Activated CD8-positive, alpha-beta T cell treated with anti-CD3 and anti-CD28 coated beads for 36 hours (primary cell): ENCODE measurements around the gene DLG5. TPM values are rescaled to one million over a fixed set of nuclear protein-coding genes. Genes with fewer than 3 reads are reported as not detected.

ENCODE experiments used
- ATAC-seq: fragments of 200-7000 bp; cut with Tn5 transposase; one replicate; pipeline ENCODE4 v1.10.0; 2021; ENCODE audit warnings: mild to moderate bottlenecking, moderate library complexity
- CTCF ChIA-PET: fragments of 350-600 bp; sonication (Branson Sonifier 250); formaldehyde crosslinking; loops from one replicate; lab custom pipeline; 2021; ENCODE audit warnings: antibody characterized with exemption; lab: Charles Lee
- POLR2A ChIA-PET: fragments of 350-600 bp; sonication (Branson Sonifier 250); formaldehyde crosslinking; loops from one replicate; lab custom pipeline; 2021; ENCODE audit warnings: antibody characterized with exemption; lab: Charles Lee
- DNase-seq: peaks from one replicate; pipeline ENCODE4 v3.0.0-alpha.2; 2020
- H3K27ac Mint-ChIP-seq: one replicate; pipeline ENCODE4 v1.8.0; 2021; ENCODE audit warnings: mild to moderate bottlenecking, mixed read lengths
- H3K27me3 Mint-ChIP-seq: one replicate; pipeline ENCODE4 v1.8.0; 2021; ENCODE audit warnings: mixed read lengths
- H3K36me3 Mint-ChIP-seq: one replicate; pipeline ENCODE4 v1.8.0; 2021; ENCODE audit warnings: low read depth, mixed read lengths
- H3K4me1 Mint-ChIP-seq: one replicate; pipeline ENCODE4 v1.8.0; 2021; ENCODE audit warnings: low read depth, mixed read lengths
- H3K4me3 Mint-ChIP-seq: one replicate; pipeline ENCODE4 v1.8.0; 2021; ENCODE audit warnings: mild to moderate bottlenecking, moderate library complexity, mixed read lengths
- H3K9me3 Mint-ChIP-seq: one replicate; pipeline ENCODE4 v1.8.0; 2021; ENCODE audit warnings: mixed read lengths
- intact Hi-C: fragments of 100-400 bp; cut with micrococcal nuclease; formaldehyde crosslinking; loops from one replicate; pipeline ENCODE4 v1.10.0; 2022
- total RNA-seq, 2 experiments: library from RNA; stranded (reverse); gene quantifications; one replicate each; pipeline ENCODE4 v1.2.3, GENCODE V29; 2021
- TF ChIP-seq, protein P1 (sequence below): fragments of 200-600 bp; IDR thresholded peaks from one replicate; pipeline ENCODE4 v1.8.0; 2022; ENCODE audit warnings: antibody characterized with exemption, mild to moderate bottlenecking

The DLG5 gene
- total RNA-seq, 2 experiments from 2014 or later: 2.7 to 4.8 TPM

DNA sequence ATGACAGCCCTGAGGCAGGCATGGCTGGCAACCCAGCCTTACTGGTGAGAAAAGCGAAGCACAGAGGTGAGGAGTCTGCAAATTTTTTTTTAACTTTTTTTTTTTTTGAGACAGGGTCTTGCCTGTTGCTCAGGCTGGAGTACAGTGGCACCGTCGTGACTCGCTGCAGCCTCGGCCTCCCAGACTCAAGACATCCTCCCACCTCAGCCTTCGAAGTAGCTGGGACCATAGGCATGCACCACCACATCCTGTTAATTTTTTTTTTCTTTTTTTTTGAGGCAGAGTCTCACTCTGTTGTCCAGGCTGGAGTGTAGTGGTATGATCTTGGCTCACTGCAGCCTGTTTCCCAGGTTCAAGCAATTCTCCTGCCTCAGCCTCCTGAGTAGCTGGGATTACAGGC lies 35.1 kb upstream of the DLG5 start:
- Mint-ChIP-seq H3K27me3 (peaks cover 4% of the 10 kb centered on the region), H3K4me1 (no peaks in the 10 kb centered on the region), H3K4me3 (no peak overlapping the region), H3K36me3 (no peaks in the 10 kb centered on the region), H3K27ac (no peak overlapping the region), H3K9me3 (peaks cover 2% of the 10 kb centered on the region)
- POLR2A ChIA-PET: no interaction called here
- intact Hi-C loops: no loop called here
- CTCF ChIA-PET: interaction anchor here (0.7 kb wide), 1 partner anchor 472 kb away, joined by 3 read pairs; no protein-coding TSS in a partner anchor
- TF ChIP-seq, protein P1, sequence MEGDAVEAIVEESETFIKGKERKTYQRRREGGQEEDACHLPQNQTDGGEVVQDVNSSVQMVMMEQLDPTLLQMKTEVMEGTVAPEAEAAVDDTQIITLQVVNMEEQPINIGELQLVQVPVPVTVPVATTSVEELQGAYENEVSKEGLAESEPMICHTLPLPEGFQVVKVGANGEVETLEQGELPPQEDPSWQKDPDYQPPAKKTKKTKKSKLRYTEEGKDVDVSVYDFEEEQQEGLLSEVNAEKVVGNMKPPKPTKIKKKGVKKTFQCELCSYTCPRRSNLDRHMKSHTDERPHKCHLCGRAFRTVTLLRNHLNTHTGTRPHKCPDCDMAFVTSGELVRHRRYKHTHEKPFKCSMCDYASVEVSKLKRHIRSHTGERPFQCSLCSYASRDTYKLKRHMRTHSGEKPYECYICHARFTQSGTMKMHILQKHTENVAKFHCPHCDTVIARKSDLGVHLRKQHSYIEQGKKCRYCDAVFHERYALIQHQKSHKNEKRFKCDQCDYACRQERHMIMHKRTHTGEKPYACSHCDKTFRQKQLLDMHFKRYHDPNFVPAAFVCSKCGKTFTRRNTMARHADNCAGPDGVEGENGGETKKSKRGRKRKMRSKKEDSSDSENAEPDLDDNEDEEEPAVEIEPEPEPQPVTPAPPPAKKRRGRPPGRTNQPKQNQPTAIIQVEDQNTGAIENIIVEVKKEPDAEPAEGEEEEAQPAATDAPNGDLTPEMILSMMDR: no peak
- no peak for ATAC-seq
- DNase-seq: no peak

DNA sequence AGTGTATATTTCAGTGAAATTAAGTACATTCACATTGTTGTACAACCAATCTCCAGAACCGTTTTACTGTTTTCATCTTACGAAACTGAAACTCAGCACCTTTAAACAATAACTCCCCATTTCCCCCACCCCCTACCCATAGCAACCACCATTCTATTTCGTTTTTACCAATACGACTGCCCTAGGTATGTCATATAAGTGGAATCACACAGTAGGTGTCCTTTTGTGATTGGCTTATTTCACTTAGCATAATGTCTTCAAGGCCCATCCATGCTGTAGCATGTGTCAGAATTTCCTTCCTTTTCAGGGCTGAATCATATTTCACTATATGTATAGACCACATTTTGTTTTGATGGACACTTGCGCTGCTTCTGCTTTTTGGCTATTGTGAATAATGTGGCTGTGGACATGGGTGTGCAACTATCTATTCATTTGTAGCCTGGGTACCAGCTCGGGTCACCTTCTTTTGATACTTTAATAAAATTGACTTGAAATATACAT lies 34.3 kb upstream of the DLG5 start:
- no peak for ATAC-seq
- no peak for DNase-seq
- no peak overlapping the region for H3K4me3 Mint-ChIP-seq
- no peak overlapping the region for H3K27ac Mint-ChIP-seq
- ChIA-PET CTCF (interaction anchor here (0.7 kb wide), 1 partner anchor 777 kb away, joined by 3 read pairs; no protein-coding TSS in a partner anchor), POLR2A (interaction anchor here (0.7 kb wide), 1 partner anchor 8 kb away, joined by 3 read pairs; no protein-coding TSS in a partner anchor)
- H3K4me1 Mint-ChIP-seq: no peaks in the 10 kb centered on the region
- H3K27me3 Mint-ChIP-seq: peaks cover 6% of the 10 kb centered on the region
- intact Hi-C loops: no loop called here
- no peaks in the 10 kb centered on the region for H3K36me3 Mint-ChIP-seq
- H3K9me3 Mint-ChIP-seq: peaks cover 2% of the 10 kb centered on the region
- TF ChIP-seq, protein P1: no peak

DNA sequence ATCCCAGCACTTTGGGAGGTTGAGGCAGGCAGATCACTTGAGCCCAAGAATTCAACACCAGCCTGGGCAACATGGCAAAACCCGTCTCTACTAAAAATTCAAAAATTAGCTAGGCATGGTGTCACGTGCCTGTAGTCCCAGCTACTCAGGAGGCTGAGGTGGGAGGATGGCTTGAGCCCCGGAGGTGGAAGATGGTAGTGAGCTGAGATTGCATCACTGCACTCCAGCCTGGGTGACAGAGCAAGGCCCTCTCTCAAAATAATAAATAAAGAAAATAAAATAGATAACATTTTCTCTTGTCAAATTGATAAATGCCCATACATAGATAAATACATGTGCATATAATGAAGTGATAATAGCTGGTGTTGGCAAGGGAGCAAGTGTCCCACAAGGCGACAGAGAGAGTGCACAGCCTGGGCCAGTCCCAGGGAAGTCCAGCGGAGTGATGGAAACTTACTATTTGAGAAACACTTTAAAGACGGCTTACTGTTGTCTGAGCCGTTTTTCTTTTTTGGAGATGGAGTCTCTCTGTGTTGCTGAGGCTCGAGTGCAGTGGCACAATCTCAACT lies 33.4 kb upstream of the DLG5 start:
- intact Hi-C loops: no loop called here
- DNase-seq: no peak

DNA sequence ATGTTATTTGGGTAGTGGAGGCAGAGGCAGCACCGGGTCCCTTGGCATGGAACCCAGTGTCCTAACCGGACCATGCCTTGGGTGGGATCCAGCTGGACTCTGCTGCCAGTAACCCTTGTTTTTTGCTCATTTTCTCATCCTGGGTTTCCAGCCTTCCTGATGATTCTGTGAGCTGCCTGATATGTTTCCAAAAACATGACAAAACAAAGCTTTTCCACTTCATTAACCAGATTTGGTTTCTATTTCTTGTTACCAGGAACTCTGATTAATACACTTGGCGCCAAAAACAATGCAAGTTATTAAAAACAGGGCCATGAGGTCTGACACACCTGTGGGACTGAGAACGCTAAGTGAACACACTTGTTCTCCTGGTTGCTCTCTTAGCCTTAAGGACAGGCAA lies 32.8 kb upstream of the DLG5 start:
- no peaks in the 10 kb centered on the region for H3K36me3 Mint-ChIP-seq
- no peak overlapping the region for H3K27ac Mint-ChIP-seq
- peaks cover 7% of the 10 kb centered on the region for H3K27me3 Mint-ChIP-seq
- intact Hi-C loops: no loop called here
- peaks cover 2% of the 10 kb centered on the region for H3K9me3 Mint-ChIP-seq
- ChIA-PET POLR2A (no interaction called here), CTCF (no interaction called here)
- no peaks in the 10 kb centered on the region for H3K4me1 Mint-ChIP-seq
- H3K4me3 Mint-ChIP-seq: no peak overlapping the region
- no peak for DNase-seq
- ATAC-seq: no peak
- TF ChIP-seq, protein P1: no peak

More for the DNA sequence above, 33.4 kb upstream of the DLG5 start:
- ATAC-seq: no peak
- POLR2A ChIA-PET: interaction anchor here (0.7 kb wide), 1 partner anchor 9 kb away, joined by 3 read pairs; no protein-coding TSS in a partner anchor
- H3K4me1 Mint-ChIP-seq: no peaks in the 10 kb centered on the region
- H3K9me3 Mint-ChIP-seq: peaks cover 2% of the 10 kb centered on the region
- peaks cover 6% of the 10 kb centered on the region for H3K27me3 Mint-ChIP-seq
- no peaks in the 10 kb centered on the region for H3K36me3 Mint-ChIP-seq
- TF ChIP-seq, protein P1: no peak
- CTCF ChIA-PET: interaction anchor here (0.7 kb wide), 1 partner anchor 778 kb away, joined by 3 read pairs; no protein-coding TSS in a partner anchor
- no peak overlapping the region for H3K27ac Mint-ChIP-seq
- no peak overlapping the region for H3K4me3 Mint-ChIP-seq

DNA sequence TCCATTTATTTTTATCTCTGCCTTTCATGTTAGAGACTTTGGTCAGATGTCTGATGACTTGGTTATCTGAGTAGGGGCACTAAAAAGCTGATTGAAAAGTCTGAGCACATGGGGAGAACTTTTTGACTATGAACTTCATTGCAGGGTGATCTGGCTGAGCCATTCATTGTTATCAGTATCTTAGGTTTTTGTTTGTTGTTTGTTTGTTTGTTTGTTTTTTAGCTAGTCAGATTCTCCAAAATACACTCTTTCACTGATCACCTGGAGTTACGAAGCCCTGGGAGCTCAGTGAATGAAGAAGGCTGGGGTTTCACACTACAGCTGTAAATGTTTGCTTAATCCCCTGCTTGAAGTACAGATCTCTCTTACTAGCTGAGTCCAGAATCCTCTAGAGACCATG lies 28.6 kb upstream of the DLG5 start:
- peaks cover 5% of the 10 kb centered on the region for H3K36me3 Mint-ChIP-seq

More for the DNA sequence above, 28.6 kb upstream of the DLG5 start:
- Mint-ChIP-seq H3K27ac (no peak overlapping the region), H3K4me1 (no peaks in the 10 kb centered on the region), H3K4me3 (no peak overlapping the region), H3K27me3 (peaks cover 9% of the 10 kb centered on the region), H3K9me3 (peaks cover 12% of the 10 kb centered on the region)
- no peak for DNase-seq
- intact Hi-C loops: no loop called here
- CTCF ChIA-PET: no interaction called here
- POLR2A ChIA-PET: no interaction called here
- TF ChIP-seq, protein P1: no peak
- no peak for ATAC-seq
